ENCODE data around the gene TMC8. TPM values are rescaled to one million over a fixed set of nuclear protein-coding genes. Genes with fewer than 3 reads are reported as not detected.
"Not testable (repeated sequence)": the region's sequence is repeated elsewhere in the genome, so short reads cannot be mapped to it uniquely, and the experiment has no call there.

TMC8 gene
- polyA plus RNA-seq, 1 of the 3 experiments (the other 2 are of a cell fraction) = 0.18 TPM

GRCh38 chr17:78113804-78114785, 16.5 kb upstream of the TMC8 start:
- Histone ChIP-seq H4K20me1 (ENCODE audit: insufficient read depth) (no peaks in the 10 kb centered on the region), H3K27me3 (ENCODE audit: insufficient read depth) (0 out of 2 replicates have a peak, but pooled peaks cover 6% of the 10 kb centered on the region), H3K4me2 (no peak overlapping the region), H3F3A (replicated peaks; ENCODE audit: insufficient read depth) (no peaks in the 10 kb centered on the region), H3K27ac (ENCODE audit: low read depth in 2 of 2, low read length in 1 of 2) (no peak overlapping the region), H2AFZ (ENCODE audit: low read depth) (no peak overlapping the region), H3K9me3 (no peaks in the 10 kb centered on the region), H3K79me2 (ENCODE audit: insufficient read depth) (no peaks in the 10 kb centered on the region), H3K9me2 (no peaks in the 10 kb centered on the region), H3K4me1 (ENCODE audit: control insufficient read depth in 1 of 2, insufficient read depth in 2 of 2, low read depth in 1 of 2, low read length in 1 of 2) (peaks cover 0 to 19% of the 10 kb centered on the region in 2 experiments; a peak in 1 of 4 replicates), H3K4me3 (ENCODE audit: low read depth in 2 of 2, low read length in 1 of 2) (no peak overlapping the region), H3K9ac (no peak overlapping the region), H3K36me3 (replicated peaks in 1 of 2; ENCODE audit: control insufficient read depth in 1 of 2, insufficient read depth in 2 of 2, low read length in 1 of 2) (no peaks in the 10 kb centered on the region)
- WGBS (ENCODE audit: low lambda C conversion rate) = 87% methylated on average over 25 of the region's 25 CpGs
- CTCF ChIA-PET = interaction anchor here (0.8 to 10.9 kb wide), 24 partner anchors 8 to 141 kb away, joined by 3 to 131 read pairs (median 10); partner anchors contain the start of genes AFMID, SYNGR2, TK1 and TMC6
- TF ChIP-seq FOSL2 (IDR thresholded peaks at IDR 0.05; ENCODE audit: borderline replicate concordance, low read depth) (no peak), MXI1 (IDR thresholded peaks at IDR 0.05; ENCODE audit: low read depth, low read length) (no peak), FOXM1 (IDR thresholded peaks at IDR 0.05; ENCODE audit: low read depth) (no peak), IRF3 (IDR thresholded peaks at IDR 0.05; ENCODE audit: low read depth, low read length) (no peak)
- DNase-seq = no peak
- POLR2A ChIA-PET = no interaction called here

GRCh38 chr17:78114831-78115723, 15.5 kb upstream of the TMC8 start:
- Histone ChIP-seq H4K20me1 (ENCODE audit: insufficient read depth) (no peaks in the 10 kb centered on the region), H3K4me2 (no peak overlapping the region), H3K36me3 (replicated peaks in 1 of 2; ENCODE audit: control insufficient read depth in 1 of 2, insufficient read depth in 2 of 2, low read length in 1 of 2) (no peaks in the 10 kb centered on the region), H3K4me3 (ENCODE audit: low read depth in 2 of 2, low read length in 1 of 2) (no peak overlapping the region), H3K4me1 (ENCODE audit: control insufficient read depth in 1 of 2, insufficient read depth in 2 of 2, low read depth in 1 of 2, low read length in 1 of 2) (peaks cover 0 to 19% of the 10 kb centered on the region in 2 experiments; a peak in 1 of 4 replicates), H3K79me2 (ENCODE audit: insufficient read depth) (no peaks in the 10 kb centered on the region), H3K27me3 (ENCODE audit: insufficient read depth) (0 out of 2 replicates have a peak, but pooled peaks cover 6% of the 10 kb centered on the region), H3K9me2 (no peaks in the 10 kb centered on the region), H2AFZ (ENCODE audit: low read depth) (no peak overlapping the region), H3K9me3 (no peaks in the 10 kb centered on the region), H3F3A (replicated peaks; ENCODE audit: insufficient read depth) (no peaks in the 10 kb centered on the region), H3K27ac (ENCODE audit: low read depth in 2 of 2, low read length in 1 of 2) (no peak overlapping the region), H3K9ac (no peak overlapping the region)
- DNase-seq = peak; percentile 49
- WGBS (ENCODE audit: low lambda C conversion rate) = 76% methylated on average over 24 of the region's 28 CpGs
- POLR2A ChIA-PET = no interaction called here
- CTCF ChIA-PET = interaction anchor here (0.8 to 10.9 kb wide), 11 partner anchors 12 to 210 kb away, joined by 3 to 131 read pairs (median 11); partner anchors contain the start of genes SYNGR2, TMC6 and TMC8
- no peak for TF ChIP-seq PBX3 (IDR thresholded peaks at IDR 0.05)
- TF ChIP-seq FOXM1 (IDR thresholded peaks at IDR 0.05; ENCODE audit: low read depth) = no peak
- TF ChIP-seq CHD2 (IDR thresholded peaks at IDR 0.05; ENCODE audit: low read length, partially characterized antibody) = no peak
- no peak for TF ChIP-seq FOXJ3 (CRISPR knock-in tag; IDR thresholded peaks at IDR 0.05)
- TF ChIP-seq MEF2A (IDR thresholded peaks at IDR 0.05; ENCODE audit: borderline replicate concordance, low read depth) = no peak
- no peak for TF ChIP-seq TCF12 (IDR thresholded peaks at IDR 0.05)
- no peak for TF ChIP-seq SIN3A (IDR thresholded peaks at IDR 0.05; ENCODE audit: borderline replicate concordance, low read depth, low read length)
- no peak for TF ChIP-seq ZBTB33 (IDR thresholded peaks at IDR 0.05; ENCODE audit: borderline replicate concordance, low read depth)
- TF ChIP-seq RXRA (IDR thresholded peaks at IDR 0.05; ENCODE audit: borderline replicate concordance, low read depth) = no peak

GRCh38 chr17:78115803-78116202, 14.8 kb upstream of the TMC8 start:
- DNase-seq; H3K36me3 ChIP-seq (replicated peaks in 1 of 2; ENCODE audit: control insufficient read depth in 1 of 2, insufficient read depth in 2 of 2, low read length in 1 of 2); H3K4me2 ChIP-seq; H3F3A ChIP-seq (replicated peaks; ENCODE audit: insufficient read depth); H2AFZ ChIP-seq (ENCODE audit: low read depth); H3K9me3 ChIP-seq; H3K27me3 ChIP-seq (ENCODE audit: insufficient read depth); H3K4me3 ChIP-seq (ENCODE audit: low read depth in 2 of 2, low read length in 1 of 2); H4K20me1 ChIP-seq (ENCODE audit: insufficient read depth); H3K79me2 ChIP-seq (ENCODE audit: insufficient read depth); H3K9ac ChIP-seq; H3K9me2 ChIP-seq; H3K27ac ChIP-seq (ENCODE audit: low read depth in 2 of 2, low read length in 1 of 2): not testable (repeated sequence)
- peaks cover 0 to 19% of the 10 kb centered on the region in 2 experiments; a peak in 1 of 4 replicates for H3K4me1 ChIP-seq (ENCODE audit: control insufficient read depth in 1 of 2, insufficient read depth in 2 of 2, low read depth in 1 of 2, low read length in 1 of 2)
- WGBS (ENCODE audit: low lambda C conversion rate) = 87% methylated on average over 11 of the region's 18 CpGs
- ChIA-PET CTCF (interaction anchor here (0.9 to 10.9 kb wide), 5 partner anchors 11 to 209 kb away, joined by 3 to 131 read pairs (median 11); partner anchors contain the start of genes TMC6 and TMC8), POLR2A (interaction anchor here (0.9 kb wide), 1 partner anchor 60 kb away, joined by 5 read pairs; no protein-coding TSS in a partner anchor)

All from SK-N-SH (cell line).